NCI-H1105 (cell line): ENCODE data around the gene COL20A1.

Source experiments
- DNase-seq: peaks from one replicate; lab custom pipeline; 2025; lab: John Stamatoyannopoulos, UW

The COL20A1 gene

GRCh38 chr20:63363013-63363957 is 70.3 kb downstream of the COL20A1 start:
- DNase-seq: no peak

- no peak for DNase-seq
Measured at GRCh38 chr20:63363981-63364561, 71.1 kb downstream of the COL20A1 start.

- no peak for DNase-seq
Measured at GRCh38 chr20:63364801-63365585, 72.0 kb downstream of the COL20A1 start.

DNA sequence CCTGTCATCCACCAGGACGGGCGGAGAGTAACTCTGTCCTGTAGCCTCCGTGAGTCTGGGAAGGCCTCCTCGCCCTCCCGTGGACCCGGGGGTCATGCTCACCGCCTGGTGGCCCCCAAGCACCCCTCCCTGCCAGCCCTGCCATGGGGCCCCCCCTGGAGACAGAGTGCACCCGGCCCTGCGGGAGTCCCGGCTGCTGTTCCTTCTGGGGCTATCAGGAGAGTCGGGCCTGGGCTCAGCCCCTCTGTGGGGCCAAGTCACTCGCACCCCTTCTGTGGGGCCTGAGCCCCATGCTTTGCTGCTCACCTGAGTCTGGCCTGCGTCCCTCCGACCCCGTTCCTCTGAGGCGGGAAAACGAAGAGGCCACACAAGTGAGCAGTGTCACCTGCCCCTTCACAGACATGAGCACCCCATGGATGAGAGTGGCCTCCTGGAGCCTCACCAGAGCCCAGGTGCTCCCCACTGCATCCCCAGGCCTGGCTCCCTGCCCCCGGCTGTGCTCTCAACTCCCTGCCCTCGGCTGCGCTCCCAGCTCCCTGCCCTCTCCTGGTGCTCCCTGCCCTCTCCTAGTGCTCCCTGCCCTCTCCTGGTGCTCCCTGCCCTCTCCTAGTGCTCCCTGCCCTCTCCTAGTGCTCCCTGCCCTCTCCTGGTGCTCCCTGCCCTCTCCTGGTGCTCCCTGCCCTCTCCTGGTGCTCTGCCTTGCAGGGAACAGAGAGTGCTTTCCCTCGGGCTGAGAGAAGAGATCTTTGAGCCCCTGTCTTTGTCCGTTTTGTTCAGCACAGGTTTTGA is 72.8 kb downstream of the COL20A1 start:
- no peak for DNase-seq

- peak; percentile 31 for DNase-seq
Measured at GRCh38 chr20:63366390-63367365, 73.7 kb downstream of the COL20A1 start.

GRCh38 chr20:63367446-63368055 is 74.6 kb downstream of the COL20A1 start:
- DNase-seq: no peak

GRCh38 chr20:63368151-63368550 is 75.2 kb downstream of the COL20A1 start:
- no peak for DNase-seq

GRCh38 chr20:63369024-63369530 is 76.1 kb downstream of the COL20A1 start:
- no peak for DNase-seq

GRCh38 chr20:63369724-63370617 is 77.0 kb downstream of the COL20A1 start:
- no peak for DNase-seq

DNA sequence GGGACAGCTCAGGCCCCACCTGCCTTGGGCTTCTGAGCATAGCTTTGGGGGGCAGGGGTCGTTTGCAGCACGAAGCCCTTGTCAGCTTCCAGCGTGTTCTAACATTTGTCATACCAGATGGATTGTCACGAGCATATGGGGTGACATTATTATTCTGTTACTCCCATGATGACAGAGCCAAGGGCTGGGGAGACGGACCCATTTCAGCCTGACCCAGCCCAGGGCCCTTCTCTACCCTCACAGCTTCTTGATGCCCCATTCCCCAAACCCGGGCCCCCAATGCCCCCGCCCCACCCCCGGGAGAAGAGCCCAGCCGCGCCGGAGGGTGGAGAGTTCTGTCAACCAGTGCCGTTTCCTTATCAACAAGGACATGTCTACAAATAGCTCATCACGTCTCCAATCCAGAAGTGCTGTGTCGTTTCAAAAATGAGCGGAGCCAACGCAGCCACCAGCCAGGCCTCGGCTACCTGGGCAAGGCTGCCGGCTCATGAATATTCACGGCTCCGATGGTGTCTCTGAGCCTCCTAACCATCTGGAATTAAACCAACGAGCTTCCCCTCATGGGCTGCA is 77.7 kb downstream of the COL20A1 start:
- DNase-seq: no peak

DNA sequence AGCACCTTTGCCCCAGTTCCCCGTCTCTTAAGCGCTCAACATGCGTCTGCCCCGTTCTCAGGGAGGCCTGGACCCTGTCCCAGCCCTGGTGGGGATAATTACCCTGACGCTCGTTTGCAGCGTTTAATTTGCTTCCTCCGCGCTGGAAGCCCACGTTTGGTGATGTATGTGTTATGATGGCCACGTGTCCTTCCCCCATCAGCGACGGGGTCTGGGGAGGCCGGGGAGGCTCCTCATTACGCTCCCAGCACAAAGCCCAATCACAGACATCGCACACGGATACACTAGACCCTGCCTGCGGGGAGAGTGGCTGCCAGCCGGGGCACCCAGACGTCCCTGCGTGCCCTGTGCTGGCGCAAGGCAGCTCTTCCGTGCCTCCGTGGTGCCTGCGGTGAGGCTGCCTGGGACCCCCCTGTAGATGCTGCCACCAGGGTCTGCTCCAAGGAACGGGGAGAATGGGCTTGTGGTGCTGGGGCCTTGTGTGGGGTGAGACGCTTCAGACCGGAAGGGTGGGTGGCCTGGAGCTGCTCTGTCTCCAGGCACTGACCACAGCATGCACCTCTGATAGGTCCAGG is 78.4 kb downstream of the COL20A1 start:
- no peak for DNase-seq

- DNase-seq: no peak
Measured at GRCh38 chr20:63372971-63373885, 80.2 kb downstream of the COL20A1 start.

DNA sequence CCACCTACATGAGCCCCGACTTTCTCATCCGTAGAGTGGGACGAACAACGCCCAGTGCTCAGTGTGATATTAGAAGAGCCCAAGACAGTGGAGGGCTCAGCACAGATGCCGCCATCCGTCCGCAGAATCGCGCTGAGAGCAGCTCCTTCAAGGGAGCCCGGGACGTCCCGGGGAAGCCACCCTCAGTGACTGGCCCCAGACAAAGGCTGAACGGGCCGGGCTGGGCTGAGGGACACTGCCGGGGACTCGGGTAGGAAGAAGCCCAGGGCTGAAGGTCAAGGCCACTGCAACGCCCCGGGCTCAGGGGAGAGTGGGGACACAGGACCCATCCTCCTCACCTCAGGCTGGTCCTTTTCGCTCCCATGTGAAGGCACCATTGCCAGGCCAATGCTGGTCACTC is 81.0 kb downstream of the COL20A1 start:
- DNase-seq: no peak

DNA sequence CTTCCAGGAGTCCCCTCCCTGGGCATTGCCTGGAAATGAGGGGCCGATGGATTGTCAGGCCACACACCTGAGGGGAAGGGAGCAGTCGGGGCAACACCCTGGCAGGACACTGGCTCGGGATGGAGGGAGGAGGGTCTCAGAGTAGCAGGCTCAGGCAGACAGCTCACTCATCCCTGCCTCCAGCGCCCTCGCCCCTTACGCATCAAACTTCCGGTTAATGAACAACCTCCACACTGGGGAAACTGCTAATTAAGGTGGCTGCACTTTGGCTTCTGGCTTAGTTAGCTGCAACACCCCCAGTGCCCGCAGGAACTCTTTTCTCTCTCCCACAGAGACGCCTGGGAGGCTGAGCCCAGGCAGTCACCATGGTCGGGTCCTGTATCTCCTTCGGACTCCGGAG is 81.5 kb downstream of the COL20A1 start:
- DNase-seq: no peak

DNA sequence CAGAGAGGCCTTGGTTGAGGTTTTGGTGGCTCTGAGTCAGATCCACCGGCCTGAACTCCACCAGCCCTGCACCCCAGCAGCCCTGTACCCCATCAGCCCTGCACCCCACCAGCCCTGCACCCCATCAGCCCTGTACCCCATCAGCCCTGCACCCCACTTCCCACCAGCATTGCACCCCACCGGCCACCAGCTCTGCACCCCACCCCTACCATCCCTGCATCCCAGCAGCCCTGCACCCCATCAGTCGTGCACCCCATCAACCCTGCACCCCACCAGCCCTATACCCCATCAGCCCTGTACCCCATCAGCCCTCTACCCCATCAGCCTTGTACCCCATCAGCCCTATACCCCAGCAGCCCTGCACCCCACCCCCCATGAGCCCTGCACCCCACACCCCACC is 82.5 kb downstream of the COL20A1 start:
- DNase-seq: no peak

- DNase-seq: no peak
Measured at GRCh38 chr20:63376283-63377250, 83.6 kb downstream of the COL20A1 start.
